Measurements from ENCODE around the gene PRKAR1A.

PRKAR1A gene

DNA sequence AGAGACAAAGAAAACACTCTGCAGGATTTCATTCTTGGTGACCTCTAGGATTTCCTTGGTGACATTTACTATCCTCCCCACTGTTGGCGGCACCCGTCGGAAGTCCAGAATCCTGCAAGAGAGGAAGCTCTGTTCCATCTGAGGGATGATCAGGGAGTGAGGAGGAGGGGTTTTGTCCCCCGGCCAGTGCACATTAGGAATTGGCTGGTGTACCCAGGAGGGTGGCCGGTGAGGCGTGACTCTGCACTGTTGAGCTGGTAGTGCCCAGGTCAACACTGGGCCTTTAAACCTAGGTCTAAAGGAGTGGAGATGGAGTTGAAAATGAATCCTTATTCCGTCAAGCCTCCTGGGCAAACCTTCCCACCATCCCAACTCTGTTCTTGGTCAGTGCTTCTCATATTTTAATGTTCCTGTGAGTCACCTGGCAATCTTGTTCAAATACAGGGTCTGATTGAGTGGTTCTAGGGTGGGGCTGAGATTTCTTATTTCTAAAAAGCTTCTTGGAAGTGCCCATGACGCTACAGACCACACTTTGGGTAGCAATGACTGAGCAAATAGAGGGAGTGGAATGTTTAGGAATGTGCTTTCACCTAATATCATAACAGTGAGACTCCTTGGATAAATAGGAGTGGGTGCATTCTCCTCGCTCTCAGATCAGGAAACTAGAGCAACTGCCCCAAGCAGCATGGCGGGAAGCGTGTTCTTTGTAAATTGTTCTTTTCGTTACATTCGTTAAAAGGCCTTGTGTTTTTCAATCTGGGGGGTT is 30.7 kb downstream of the PRKAR1A start:
- no peak for DNase-seq (ENCODE audit: low read depth in 2 of 2)

GRCh38 chr17:68544111-68544915 is 32.1 kb downstream of the PRKAR1A start:
- no peak for DNase-seq (ENCODE audit: low read depth in 2 of 2)

GRCh38 chr17:68556551-68556950 is 44.3 kb downstream of the PRKAR1A start:
- DNase-seq (ENCODE audit: low read depth in 2 of 2) = no peak

DNA sequence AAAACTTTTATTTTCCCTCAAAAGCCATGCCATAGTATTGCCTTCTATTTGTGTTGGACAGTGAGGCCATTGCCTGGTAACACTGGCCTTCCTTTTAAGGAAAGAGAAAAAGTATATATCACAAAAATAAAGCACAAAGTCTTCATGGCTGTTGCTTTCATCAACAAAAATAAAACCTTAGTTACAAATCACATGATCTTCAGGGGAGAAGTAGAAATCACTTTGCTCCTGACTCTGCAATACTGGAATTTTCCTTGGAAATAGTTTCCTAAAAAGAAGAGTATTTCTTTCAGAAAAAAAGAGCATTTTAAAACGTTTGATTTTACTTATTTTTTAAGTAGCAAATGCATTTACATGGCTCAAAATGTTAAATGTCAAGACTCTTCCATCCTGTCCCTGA is 47.1 kb downstream of the PRKAR1A start:
- no peak for DNase-seq (ENCODE audit: low read depth in 2 of 2)

GRCh38 chr17:68560966-68561720 is 48.9 kb downstream of the PRKAR1A start:
- no peak for DNase-seq (ENCODE audit: low read depth in 2 of 2)

- no peak for DNase-seq (ENCODE audit: low read depth in 2 of 2)
These were observed 50.5 kb downstream of the PRKAR1A start for GRCh38 chr17:68562736-68563135.

GRCh38 chr17:68564415-68565111 is 52.3 kb downstream of the PRKAR1A start:
- DNase-seq (ENCODE audit: low read depth in 2 of 2) = no peak

DNA sequence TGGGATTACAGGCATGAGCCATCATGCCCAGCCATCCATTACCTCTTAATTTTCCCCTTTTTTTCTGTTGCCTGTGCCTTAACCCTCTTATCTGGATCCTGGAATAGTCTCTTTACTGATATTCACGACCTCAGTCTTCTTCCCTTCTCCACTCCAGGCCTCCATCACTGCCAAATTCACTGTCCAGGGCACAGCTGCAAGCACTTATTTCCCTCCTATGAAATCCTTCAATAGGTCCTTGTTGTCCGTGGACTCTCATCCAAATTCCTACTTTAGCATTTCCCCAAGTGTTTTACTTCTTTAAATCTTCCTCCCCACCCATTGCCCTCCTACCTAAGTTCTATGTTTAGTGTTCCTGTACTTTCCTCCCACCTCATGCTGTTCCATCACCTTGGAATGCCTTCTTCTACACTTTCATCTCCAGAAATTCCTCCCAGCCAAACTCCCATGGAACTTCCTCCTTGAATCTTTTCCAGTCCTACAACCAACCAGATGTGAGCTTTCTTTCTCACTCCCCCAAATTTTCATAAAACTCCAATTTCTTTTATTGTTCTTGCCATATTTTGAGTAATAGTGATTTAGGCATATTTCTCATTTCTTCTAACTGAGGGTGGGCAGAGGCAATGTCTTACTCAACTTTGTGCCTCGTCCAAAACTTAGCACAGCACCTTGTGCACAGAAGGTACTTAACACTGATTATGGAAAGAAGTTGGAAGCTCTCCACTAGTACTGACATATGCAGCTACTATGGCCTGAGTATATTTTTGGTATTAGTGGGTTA is 53.6 kb downstream of the PRKAR1A start:
- no peak for DNase-seq (ENCODE audit: low read depth in 2 of 2)

- no peak for DNase-seq (ENCODE audit: low read depth in 2 of 2)
These were observed 54.2 kb downstream of the PRKAR1A start for GRCh38 chr17:68566442-68566738.

GRCh38 chr17:68567035-68567434 is 54.8 kb downstream of the PRKAR1A start:
- DNase-seq (ENCODE audit: low read depth in 2 of 2) = no peak

DNA sequence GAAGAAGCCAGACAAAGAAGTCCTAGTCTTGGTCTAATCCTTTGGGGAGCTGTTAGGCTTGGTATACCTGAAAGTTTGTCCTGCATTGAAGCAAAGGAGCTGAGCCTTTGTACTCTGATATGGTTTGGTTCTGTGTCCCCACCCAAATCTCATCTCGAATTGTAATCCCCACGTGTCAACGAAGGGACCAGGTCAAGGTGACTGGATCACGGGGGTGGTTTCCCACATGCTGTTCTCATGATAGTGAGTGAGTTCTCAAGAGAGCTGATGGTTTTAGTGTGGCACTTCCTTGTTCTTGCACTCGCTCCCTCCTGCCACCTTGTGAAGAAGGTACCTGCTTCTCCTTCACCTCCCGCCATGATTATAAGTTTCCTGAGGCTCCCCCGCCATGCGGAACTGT is 55.4 kb downstream of the PRKAR1A start:
- no peak for DNase-seq (ENCODE audit: low read depth in 2 of 2)

- no peak for DNase-seq (ENCODE audit: low read depth in 2 of 2)
These were observed 56.4 kb downstream of the PRKAR1A start for GRCh38 chr17:68568581-68568980.

DNA sequence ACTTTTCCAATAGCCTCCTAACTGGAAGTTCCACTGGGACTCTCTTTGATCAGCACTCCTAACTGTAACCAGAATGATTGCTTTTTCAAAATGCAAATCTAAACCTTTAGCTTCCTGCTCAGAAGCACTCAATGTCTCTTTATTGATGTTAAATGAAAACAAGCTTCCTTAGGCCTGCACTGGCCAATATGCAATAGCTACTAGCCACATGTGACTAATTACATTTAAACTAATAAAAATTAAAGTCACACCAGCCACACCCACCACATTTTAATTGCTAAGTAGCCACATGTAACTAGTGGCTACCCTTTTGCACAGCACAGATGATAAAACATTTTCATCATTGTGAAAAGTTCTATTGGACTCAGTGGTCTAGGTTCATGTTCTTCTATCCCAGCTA is 57.1 kb downstream of the PRKAR1A start:
- no peak for DNase-seq (ENCODE audit: low read depth in 2 of 2)

- no peak for DNase-seq (ENCODE audit: low read depth in 2 of 2)
These were observed 58.3 kb downstream of the PRKAR1A start for GRCh38 chr17:68570526-68570925.

DNA sequence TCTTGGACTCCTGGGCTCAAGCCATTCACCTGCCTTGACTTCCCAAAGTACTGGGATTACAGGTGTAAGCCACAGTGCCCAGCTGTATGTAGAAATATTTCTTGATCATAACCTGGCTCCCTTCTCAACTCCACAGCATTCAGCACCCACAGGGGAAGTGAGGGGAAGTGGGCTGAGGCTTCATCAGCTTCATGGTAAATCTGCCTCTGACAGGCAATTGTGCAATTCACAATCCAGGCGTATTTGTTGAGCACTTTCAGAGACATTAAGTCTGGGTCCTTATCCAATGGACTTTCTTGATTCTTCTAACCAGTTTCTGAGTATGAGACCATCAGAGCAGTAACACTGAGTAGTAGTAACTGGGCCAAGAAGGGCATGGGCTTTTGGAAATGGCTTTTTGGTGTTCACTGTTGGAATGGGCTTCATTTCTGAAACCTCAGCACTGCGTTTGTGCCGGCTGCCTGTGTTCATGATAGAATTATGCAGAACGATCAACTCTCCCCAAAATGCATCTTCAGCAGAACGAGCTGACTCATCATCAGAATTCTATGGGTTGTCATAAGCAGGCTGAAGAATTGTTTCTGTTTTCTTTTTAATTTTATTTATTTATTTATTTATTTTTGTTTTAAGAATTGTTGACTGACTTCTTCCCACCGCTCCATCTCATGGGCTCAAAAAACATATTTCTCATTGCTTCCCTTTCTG is 60.1 kb downstream of the PRKAR1A start:
- DNase-seq (ENCODE audit: low read depth in 2 of 2) = no peak

DNA sequence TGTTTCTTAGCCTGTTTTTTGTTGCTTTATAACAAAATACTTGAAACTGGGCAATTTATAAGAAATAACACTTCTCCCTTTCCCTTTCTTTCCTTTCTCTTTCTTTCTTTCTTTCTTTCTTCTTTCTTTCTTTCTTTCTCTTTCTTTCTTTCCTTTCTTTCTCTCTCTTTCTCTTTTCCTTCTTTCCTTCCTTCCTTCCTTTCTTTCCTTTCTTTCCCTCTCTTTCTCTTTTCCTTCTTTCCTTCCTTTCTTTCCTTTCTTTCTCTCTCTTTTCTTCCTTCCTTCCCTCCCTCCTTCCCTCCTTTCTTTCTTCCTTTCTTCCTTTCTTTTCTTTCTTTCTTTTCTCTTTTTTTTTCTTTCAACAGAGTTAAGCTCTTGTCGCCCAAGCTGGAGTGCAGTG is 61.1 kb downstream of the PRKAR1A start:
- DNase-seq (ENCODE audit: low read depth in 2 of 2) = no peak

DNA sequence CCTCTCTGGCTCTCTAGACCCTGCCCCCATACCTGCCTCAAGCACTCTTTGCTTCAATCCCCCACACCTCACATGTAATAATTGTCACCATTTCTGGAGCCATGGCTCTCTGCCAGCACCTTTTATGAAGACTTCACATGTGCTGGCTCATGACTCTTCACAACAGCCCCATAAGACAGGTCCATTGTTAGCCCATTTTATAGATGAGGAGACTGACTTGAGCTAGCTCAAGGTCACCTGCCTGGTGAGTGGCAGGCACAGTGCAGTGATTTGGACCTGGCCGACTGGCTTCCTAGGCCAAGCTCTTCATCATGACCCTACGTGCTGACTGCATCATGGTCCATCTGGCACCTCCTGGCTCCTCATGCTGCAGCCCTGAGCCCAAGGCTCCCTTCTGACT is 63.9 kb downstream of the PRKAR1A start:
- DNase-seq (ENCODE audit: low read depth in 2 of 2) = no peak

- DNase-seq (ENCODE audit: low read depth in 2 of 2) = no peak
These were observed 64.7 kb downstream of the PRKAR1A start for GRCh38 chr17:68576811-68577496.

DNA sequence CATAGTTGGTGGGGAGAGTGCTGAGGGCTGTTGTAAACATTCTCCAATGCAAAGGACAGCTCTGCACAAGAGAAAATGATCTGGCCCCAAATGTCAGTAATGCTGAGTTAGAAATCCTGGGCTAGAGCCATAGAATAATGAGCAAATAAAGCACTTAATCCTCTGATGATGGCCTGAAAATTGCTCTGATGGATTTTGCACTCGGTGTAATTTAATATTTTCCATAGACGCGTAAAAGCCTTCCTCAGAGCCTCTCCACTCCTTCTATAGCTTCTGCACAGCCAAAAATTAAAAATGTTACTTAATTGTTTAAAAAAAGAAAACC is 65.2 kb downstream of the PRKAR1A start:
- DNase-seq (ENCODE audit: low read depth in 2 of 2) = no peak

DNA sequence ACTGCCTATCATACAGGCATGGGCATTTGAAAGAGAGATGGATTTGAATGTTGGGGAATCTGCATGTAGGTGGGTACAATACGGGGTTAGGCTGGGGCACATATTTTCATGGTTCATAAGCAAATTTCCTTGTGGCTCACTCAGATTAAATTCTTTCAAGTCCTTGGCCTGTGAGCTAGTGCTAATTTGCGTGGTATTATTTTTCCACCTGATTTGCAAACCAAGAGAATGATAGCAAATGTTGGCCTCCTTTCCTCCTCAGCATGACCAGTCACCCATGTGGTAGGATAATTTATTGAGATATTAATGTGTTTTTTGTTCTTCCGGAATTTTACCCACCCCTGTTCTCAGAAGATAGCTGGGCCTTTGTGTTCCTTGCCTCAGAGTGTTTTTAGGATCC is 66.0 kb downstream of the PRKAR1A start:
- DNase-seq (ENCODE audit: low read depth in 2 of 2) = no peak

Measured in stimulated activated CD4-positive, alpha-beta T cell treated with anti-CD3 and anti-CD28 coated beads, Interleukin-1b, Interleukin-23, amount 100 ng/mL, for 4 hours (primary cell).